HG02610 (cell line): ENCODE data around the gene ELMO2.
A peak's percentile ranks its signal among the peaks of the same experiment; 100 is the strongest.

Source experiments
- ATAC-seq: cut with Tn5 transposase; IDR thresholded peaks from one replicate; pipeline ENCODE4 v1.9.1; 2021; ENCODE audit warnings: mild to moderate bottlenecking, moderate library complexity; ENCODE audit not compliant: unreplicated experiment

ELMO2 gene

DNA sequence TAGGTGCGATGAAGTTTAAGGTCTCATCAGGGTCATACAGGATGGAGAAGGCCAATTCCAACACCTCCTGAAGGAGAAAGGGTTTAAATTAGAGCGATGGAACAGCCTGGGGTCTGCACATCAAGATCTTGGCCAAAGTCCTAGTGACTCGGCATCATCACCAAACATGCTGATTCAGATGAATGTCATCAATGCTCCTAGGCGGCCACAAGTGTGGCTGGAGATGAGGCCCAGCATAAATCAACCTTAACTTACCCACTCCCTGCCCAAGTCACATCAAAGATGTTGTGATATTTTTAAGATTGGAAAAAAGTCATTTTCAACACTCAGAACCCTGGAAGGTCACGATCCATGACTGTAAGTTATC is 37.5 kb downstream of the ELMO2 start:
- ATAC-seq: no peak

DNA sequence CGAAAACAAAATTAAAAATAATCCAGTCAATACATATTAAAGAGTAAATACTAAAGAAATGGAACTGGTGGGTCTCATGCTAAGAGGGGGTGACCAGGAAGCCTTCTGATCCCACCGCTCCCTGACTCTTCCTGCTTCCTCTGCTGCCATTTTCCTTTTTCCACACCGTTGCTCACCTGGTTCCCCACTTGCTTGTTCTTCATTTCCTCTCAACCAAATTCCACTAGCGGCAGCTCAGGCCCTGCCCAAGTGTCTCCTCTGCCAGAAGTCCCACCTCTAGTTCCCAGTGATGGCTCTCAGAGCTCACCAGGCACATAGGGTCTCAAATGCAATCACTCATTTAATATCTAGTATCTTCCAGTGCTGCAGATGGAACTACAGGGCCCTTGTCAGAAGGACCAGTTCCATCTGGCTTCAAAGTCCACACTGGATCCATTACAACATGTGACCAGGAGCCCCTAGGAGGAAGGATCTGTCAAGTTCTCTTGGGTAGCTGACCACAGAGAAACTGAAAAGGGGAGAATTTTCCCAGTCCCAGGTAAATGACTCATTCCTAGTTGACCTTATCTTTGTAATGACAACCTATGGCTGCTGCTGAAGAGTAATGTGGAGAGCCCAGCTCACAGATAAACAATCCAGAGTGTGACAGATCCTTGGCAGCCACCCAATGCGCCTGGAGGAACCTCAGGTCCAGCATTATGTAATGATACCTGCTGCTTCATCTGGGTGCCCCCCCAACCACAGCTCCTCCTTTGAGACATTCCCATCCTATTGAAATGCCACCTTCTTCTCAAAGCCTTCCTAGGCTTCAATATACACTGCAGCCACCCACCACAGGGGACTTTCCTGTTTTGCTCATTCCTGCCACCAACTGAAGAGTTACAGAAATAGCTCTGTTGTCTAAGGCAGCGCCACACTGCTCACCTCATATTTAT is 38.2 kb downstream of the ELMO2 start:
- ATAC-seq: no peak

DNA sequence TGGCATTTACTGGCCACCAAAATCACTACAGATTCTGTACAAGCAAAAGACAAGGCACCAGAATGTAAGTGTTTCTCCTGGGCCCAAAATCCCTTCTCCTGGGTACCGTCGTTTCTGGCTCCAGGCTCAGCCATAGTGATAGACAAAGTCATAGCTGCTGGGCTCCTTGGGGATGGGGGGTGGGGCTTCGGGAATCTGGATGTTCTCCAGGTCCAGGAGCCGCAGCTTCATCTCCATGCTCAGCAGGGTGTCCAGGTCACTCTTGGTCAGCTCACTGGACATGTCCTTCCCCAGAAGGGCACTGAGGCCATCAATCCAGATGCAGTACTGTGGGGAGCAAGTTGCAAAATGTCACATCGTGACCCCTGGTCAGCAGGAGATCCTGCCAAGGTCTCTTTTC is 39.2 kb downstream of the ELMO2 start:
- no peak for ATAC-seq

DNA sequence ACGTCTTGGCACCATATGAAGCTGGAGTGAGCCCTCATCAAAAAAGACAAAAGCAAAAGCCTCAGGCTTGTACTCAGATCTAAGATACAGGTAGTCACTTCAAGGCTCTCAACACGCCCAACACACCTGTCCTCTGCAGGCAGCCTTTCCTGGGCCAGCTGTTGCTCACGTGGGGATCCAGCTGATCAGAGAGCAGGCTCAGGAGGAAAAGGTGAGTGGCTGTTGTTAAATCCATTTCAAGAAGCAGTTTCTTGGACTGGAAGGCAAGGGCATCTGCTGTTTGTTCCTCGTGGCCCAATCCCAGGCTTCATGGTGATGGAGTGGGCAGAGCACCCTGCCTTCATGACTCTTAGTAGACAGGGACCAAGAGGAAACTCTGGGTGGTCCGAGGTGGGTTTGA is 39.6 kb downstream of the ELMO2 start:
- ATAC-seq: no peak

DNA sequence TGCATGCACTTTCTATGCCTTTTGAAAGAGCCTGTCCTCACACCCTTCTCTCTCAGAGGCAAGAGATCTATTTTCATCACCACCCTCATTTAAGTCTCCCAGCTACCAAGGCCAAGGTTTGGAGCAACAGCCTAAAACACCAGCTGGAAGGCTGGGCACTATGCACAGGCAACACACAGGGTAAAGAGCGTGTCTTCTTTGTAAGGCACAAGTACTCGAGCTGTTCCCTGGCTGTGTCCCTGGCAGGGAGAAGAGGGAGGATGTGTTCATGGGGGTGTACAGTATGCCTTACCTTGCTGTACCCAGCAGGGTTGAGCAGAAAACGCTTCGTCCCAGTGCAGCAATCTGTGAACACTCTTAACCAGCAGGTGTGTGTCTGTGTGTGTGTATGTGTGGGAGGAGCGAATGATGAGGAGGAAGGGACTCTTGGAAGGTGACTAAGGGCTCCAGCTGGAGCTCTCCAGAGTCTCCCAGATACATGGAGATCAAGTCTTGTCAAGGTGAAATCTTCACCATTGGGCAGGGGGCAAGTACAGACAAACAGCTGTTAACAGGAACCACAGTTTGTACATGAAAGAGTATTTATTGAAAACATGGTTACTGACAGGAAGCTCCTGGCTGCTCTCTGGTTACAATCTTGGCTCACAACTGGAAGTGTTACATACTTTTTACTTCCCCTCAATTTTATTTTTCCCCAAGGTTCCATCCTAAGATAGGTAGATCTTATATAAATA is 40.8 kb downstream of the ELMO2 start:
- no peak for ATAC-seq

DNA sequence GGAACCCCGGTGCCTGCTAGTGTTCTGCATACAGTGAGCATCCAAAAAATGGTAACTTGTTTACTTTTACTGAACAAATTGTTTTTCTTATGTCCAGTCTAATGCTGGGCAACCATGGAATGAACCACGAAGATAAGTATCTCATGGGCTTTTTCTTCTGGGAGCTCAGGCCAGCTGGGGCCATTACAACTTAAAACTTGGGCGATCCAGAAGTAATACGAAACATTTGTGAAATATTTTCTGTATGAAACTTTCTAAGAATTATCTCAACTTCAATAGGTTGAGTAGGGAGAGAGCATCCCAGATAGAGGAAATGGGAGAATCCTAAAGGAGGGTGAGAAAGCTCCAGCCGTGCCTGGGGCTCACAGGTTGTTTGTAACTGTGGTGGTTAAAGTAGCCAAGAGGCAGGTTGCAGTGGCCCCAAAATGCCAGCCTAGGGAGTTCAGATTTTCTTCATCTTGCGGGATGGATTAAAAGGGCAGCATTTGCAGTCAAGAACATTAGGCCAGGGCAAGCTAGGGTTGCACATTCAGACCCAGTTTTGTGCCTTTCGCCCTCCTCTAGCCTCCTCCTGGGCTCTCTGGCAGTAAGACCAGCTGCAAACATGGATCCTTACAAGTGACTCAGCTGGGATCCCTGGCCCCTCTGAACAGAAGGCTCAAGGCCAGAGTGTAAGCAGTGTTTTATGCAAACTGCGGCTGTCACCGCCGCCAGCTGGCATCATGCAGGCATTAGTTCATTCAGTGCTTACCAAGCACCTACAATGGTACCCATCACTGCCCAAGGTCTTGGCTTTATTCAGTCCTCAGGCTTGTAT is 41.5 kb downstream of the ELMO2 start:
- no peak for ATAC-seq

DNA sequence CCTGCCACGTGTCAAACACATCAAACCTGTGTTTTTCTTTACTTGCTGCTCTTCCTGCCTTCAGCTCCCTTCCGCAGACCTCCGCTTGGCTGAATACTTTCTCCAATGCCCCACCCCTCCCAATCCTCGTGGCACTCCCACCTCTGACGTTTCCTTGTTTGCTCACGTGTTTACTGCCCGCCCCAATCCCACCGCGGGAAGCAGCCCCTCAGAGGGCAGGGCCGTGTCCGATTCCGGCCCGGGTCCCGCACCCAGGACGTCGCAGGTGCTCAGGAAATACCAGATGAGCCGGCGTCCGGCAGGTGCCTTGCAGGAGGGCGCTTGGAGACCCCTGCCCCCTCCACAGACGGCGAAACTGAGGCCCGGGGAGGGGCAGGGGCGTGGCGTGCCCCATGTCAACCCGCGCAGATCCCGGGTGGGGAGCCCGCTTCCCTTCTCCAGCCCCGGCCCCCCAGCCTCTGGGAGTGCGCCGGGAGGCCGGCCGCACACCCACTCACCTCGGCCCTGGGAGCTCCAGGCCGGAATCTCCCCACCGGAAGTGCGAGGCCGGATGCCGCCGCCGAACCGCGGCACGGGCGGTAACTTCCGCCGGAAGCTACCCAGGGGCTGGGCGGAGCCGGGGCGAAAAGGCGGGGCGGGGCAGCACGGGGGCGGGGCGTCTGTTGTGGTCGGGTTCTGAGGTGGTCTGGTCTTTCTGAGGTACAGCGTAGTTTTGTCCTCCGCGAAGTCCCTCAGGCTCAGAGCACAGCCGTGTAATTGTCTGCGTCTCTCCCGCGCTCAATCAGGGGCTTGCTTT is 42.3 kb downstream of the ELMO2 start:
- ATAC-seq: peak; percentile 69

DNA sequence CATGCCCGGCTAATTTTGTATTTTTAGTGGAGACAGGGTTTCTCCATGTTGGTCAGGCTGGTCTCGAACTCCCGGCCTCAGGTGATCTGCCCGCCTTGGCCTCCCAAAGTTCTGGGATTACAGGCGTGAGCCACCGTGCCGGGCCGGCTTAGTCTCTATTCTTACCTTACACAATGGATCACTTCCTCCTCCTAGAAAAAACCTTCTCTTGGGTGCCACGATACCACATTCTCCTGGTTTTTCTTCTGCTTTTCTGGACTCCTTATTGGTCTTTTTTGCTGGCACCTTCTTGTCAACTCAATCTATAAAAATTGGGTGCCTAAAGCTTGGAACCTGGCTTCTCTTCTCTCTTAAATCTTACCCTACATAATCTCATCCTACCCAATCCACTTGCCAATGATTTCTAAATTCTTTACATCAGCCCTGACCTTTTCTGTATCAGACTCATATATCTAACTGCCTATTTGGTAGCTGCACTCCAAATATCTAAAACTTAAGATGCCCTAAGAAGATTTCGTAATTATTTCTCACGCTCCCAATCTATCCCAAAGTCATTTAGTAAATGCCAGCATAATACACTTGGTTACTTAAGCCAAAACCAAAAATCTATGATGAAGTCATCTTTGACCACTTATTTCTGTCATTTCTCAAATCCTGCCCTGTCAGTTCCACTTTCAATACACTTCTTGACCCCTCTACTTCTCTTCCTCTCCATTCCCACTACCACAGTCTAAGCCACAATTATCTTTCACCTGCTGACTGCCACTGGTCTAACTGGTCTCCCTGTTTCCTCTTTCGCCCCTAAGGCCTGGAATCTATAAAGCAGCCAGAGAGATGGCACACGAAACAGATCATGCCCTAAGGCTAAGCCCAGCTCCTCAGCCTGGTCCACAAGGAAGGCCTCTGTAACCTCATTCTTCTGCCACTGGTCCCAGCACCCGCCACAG is 43.2 kb downstream of the ELMO2 start:
- ATAC-seq: no peak

DNA sequence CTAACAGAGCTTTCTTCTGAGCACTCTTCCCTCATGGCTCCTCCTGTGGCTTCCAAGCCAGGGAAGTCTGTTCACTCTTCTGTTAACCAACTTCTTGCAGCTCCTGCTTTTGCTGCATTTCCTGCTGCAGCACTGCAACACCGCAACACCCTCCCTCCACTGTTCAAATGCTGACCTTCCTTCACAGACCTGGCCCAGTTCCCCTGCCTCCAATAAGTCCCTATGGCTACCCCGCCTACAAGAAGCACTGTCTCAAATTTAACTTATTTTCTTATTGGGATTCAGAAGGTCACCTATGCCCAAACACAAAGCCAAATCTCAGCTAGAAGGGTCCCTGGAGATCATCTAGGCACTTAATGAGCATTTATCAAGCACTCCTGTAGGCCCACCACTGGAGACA is 44.6 kb downstream of the ELMO2 start:
- no peak for ATAC-seq

DNA sequence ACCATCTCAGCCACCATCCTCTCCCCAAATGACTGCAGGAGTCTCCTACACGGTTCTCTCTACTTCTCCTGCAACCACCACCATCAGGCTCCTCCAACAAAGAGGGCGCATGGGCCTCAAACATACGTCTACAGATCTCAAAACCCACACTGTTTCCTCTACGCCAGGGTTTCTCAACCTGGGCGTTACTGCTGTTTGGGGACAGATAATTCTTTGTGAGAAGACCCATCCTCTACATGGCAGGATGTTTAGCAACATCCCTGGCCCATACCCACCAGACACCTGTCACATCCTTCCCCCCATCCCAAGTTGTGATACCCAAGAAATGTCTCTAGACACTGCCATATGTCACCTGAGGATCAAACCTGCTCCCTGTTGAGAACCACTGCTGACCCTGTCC is 45.0 kb downstream of the ELMO2 start:
- ATAC-seq: no peak

DNA sequence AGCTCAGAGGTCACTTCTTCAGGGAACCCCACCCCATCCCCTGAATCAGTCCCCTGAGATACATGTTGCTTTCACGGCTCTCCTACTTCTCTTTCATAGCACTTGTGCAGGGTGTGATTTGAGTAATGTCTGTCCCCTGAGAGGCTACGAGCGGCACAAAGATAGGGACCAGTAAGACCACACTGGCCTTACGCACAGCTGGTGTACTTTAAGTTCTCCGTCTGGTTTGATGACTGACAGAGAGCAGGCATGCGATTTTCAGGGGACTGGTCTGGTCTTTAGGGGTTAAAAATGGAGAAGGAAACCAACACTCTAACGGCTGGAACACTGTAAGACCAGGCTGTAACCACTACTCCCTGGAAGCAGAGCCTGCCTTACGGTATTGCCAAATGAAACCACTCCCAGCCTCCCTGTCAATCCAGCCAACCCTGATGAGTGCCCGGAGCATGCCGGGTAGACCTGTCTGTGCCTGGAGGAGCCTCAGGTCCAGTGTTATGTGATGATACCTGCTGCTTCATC is 47.1 kb downstream of the ELMO2 start:
- peak; percentile 72 for ATAC-seq

DNA sequence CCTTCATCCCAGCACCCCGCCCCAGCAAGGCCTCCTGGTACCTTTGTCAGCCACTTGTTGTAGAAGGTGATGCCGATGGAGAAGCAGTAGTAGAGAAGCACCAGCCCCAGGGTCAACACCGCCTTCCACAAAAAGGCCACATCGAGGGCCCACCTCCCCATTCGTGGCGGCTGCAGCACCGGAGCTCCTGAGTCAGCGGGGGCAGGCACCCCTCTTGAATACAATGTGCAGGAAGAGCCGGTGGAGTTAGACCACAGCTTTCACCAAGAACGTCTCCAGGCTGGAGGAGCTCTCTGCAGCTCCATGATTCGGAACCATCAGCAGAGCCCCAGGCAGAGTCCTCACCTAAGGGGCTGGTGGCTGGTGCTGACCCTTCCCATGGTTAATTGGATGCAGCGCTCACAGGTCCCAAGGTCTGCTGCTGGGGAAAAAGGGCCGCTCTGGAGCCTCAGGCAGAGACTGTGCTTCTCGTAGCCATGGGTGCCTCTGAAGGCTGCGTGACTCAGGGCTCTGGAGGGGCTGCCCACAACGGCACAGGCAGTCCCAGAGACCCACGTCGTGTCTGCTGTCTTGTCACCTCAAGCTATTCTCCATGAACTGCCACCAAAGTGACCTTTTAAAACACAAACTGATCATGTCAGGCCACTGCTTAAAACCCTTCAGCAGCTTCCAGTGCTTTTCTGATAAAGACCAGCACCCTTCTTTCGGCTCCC is 47.9 kb downstream of the ELMO2 start:
- no peak for ATAC-seq

DNA sequence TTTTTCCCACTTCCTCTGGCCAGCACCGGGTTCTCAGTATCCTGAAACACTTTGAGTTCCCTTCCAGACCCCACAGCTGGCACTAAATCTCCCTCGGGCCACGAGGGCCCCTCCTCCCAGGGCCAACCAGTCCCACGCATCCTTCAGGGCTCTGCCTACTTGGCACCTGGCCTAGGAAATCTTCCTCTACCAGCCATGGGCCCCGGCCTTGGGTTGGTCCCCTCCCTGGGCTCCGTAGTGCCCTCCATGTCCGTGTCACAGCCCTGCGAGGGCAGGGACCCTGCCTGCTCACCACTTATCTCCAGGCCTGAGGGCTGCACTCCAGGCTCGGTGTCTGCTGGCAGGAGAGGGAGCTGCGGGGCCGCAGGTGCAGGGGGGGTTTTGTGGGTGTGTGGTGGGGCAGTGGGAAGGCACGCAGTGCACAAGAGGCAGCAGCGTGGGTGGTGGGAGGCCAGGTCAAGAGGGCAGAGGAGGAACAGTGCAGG is 49.3 kb downstream of the ELMO2 start:
- no peak for ATAC-seq

DNA sequence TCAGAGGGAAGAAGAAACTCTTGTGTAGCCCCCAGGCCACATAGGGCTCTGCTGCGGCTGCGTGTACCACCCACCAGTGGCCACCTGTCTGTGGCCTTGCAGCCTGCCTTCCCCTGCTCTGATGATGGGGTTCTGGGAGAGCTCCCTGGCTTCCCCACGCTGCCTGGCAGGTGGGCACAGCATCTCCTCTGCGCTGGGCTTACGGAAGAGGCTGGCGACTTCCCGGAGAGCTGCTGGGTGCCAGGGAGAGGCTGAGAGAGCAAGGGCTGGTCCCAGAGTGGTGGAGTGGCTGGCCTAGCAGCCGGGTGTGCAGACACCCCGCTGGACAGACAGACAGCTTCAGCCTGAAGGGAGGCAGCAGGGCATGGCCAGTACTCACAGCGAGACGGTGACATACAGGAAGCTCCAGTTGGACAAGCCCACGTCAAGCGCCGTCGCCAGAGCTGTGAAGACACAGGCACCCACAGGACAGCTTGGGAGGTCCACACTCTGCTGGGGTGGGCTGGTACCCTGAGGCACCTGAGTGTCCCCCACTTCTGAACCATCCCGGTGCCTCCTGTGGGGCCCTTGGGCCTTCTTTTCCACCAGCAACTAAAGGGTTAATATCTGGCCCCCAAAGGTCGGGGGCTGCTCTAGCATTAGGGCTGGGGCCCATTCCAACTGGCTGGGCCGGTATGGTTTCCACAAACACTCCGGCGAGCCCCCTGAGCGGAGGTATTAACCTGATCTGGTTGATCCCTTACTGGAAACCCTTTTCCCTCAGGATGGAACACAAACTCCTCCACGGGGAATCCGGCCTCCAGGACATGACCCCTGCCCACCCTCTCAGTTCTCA is 50.0 kb downstream of the ELMO2 start:
- no peak for ATAC-seq

DNA sequence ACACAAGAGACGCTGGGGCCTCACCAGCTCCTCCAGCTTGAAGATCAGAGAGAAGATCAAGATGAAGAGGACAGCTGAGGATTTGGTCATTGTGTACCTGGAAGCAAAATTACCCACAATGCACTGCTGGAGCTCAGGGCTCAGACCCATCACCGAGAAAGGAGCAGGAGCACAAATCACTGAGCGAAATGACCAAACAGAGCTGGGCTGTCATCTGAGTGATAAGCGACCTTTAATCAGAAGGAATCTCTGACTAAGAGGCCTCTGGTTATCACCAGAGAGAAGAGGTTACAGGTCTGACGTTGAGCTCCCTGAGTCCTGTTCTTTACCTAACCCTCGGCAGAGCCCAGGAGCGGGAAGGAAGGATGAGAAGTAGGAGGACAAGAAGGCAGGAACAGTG is 50.6 kb downstream of the ELMO2 start:
- no peak for ATAC-seq

DNA sequence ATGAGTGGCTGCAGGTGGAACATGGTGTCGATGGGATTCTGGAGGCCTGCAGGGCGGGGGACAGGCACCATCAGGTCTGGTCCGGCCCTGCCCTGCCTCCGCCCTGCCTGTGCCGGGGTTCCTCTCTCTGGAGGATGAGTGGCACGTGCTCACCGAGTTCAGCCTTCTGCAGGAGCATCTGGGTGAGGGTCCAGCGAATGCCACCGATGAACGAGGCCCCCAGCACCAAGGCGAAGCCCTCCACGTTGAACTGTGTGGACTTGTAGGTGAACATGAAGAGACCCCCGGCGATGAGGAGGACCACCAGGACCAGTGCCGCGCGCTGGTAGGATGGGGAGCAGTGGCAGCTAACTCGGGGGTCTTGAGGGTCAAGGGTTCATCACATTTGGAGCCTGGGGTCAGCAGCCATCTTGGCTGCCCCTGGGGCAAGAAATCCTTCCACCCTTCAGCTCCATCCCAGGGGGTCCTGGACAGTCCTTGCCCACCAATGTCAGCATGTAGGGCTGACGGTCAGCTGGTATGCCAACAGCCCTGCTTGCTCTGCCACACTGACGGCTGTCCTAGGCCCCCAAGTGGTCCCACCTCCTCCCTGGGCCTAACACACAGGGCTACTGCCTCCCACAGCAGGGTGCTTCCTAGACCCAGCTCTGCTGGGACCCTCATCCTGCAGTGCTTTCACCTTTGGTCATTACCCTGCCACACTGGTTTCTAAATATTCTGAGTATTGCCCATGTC is 51.3 kb downstream of the ELMO2 start:
- no peak for ATAC-seq

DNA sequence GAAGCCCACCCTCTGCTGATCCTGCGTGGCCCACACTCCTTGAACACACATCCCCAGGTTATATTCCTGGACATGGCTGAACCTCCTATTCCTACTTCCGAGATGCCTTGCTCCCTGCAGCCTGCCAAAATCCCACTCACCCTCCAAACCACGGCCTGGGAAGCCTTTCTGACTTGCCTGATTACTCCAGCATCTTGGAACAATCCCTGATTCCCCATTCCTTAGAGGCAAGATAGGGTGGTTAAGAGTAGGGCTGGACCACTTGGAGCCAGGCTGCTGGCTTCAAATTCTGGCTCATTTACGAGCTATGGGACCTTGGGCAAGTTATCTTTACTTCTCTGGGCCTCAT is 52.2 kb downstream of the ELMO2 start:
- no peak for ATAC-seq
